ENCODE measurements around the gene IQCM. TPM values are rescaled to one million over a fixed set of nuclear protein-coding genes. Genes with fewer than 3 reads are reported as not detected.
A peak's percentile ranks its signal among the peaks of the same experiment; 100 is the strongest.

Gene IQCM
- total RNA-seq, 1 experiment from 2014 or later: not detected

DNA sequence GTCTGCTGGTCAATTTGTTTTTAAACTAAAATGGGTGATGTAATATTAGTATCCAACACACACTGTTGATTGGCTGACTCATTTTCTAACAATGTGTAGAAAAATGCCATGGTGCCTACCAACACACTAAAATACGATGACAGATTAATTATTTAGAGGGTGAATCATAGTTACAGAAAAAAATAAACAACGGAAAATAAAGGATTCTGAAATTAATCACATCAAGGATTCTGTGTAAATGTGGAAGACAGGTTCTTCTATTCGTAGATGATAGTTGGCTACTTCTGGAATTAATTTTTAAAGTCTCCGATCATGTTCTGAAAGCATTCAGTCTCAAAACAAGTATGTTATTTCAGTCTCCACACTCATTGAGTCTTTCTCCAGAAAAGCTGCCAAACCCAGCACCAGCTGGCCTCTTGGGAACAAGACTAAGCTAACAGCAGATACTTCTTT is 8.2 kb upstream of the IQCM start:
- no peaks in the 10 kb centered on the region for H3K27me3 ChIP-seq (ENCODE audit: control insufficient read depth, insufficient read depth, low read length)
- ATAC-seq (no peak), DNase-seq (ENCODE audit: low read depth, low spot score) (peak; percentile 33)
- H3K27ac ChIP-seq (ENCODE audit: low read length): no peak overlapping the region
- POLR2A ChIA-PET: no interaction called here
- no peaks in the 10 kb centered on the region for H3K9me3 ChIP-seq (ENCODE audit: control insufficient read depth, insufficient read depth, low read depth, low read length)
- TF ChIP-seq, protein P1, sequence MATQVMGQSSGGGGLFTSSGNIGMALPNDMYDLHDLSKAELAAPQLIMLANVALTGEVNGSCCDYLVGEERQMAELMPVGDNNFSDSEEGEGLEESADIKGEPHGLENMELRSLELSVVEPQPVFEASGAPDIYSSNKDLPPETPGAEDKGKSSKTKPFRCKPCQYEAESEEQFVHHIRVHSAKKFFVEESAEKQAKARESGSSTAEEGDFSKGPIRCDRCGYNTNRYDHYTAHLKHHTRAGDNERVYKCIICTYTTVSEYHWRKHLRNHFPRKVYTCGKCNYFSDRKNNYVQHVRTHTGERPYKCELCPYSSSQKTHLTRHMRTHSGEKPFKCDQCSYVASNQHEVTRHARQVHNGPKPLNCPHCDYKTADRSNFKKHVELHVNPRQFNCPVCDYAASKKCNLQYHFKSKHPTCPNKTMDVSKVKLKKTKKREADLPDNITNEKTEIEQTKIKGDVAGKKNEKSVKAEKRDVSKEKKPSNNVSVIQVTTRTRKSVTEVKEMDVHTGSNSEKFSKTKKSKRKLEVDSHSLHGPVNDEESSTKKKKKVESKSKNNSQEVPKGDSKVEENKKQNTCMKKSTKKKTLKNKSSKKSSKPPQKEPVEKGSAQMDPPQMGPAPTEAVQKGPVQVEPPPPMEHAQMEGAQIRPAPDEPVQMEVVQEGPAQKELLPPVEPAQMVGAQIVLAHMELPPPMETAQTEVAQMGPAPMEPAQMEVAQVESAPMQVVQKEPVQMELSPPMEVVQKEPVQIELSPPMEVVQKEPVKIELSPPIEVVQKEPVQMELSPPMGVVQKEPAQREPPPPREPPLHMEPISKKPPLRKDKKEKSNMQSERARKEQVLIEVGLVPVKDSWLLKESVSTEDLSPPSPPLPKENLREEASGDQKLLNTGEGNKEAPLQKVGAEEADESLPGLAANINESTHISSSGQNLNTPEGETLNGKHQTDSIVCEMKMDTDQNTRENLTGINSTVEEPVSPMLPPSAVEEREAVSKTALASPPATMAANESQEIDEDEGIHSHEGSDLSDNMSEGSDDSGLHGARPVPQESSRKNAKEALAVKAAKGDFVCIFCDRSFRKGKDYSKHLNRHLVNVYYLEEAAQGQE (IDR thresholded peaks at IDR 0.05; ENCODE audit: insufficient read depth in 1 of 2, low read depth in 2 of 2, low read length in 1 of 2): no peak
- no peak for TF ChIP-seq SIN3A (IDR thresholded peaks at IDR 0.05; ENCODE audit: borderline replicate concordance, insufficient read depth, low read depth, low read length)
- TF ChIP-seq, protein P2, sequence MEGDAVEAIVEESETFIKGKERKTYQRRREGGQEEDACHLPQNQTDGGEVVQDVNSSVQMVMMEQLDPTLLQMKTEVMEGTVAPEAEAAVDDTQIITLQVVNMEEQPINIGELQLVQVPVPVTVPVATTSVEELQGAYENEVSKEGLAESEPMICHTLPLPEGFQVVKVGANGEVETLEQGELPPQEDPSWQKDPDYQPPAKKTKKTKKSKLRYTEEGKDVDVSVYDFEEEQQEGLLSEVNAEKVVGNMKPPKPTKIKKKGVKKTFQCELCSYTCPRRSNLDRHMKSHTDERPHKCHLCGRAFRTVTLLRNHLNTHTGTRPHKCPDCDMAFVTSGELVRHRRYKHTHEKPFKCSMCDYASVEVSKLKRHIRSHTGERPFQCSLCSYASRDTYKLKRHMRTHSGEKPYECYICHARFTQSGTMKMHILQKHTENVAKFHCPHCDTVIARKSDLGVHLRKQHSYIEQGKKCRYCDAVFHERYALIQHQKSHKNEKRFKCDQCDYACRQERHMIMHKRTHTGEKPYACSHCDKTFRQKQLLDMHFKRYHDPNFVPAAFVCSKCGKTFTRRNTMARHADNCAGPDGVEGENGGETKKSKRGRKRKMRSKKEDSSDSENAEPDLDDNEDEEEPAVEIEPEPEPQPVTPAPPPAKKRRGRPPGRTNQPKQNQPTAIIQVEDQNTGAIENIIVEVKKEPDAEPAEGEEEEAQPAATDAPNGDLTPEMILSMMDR (IDR thresholded peaks at IDR 0.05): no peak
- no peak for TF ChIP-seq POLR2AphosphoS5 (IDR thresholded peaks at IDR 0.05; ENCODE audit: low read depth, low read length)
- TF ChIP-seq TCF7L2 (IDR thresholded peaks at IDR 0.05; ENCODE audit: low read depth, low read length): no peak
- intact Hi-C loops (cut with micrococcal nuclease; ENCODE audit: unreplicated experiment): no loop called here
- no peaks in the 10 kb centered on the region for H3K4me1 ChIP-seq (ENCODE audit: control insufficient read depth, insufficient read depth, low read length)
- BruUV-seq (replicated peaks): no TSS peak
- H3K36me3 ChIP-seq (ENCODE audit: control insufficient read depth, insufficient read depth, low read length): no peaks in the 10 kb centered on the region
- CTCF ChIA-PET: no interaction called here
- no peak overlapping the region for H3K4me3 ChIP-seq (ENCODE audit: low read depth in 2 of 2, low read length in 2 of 2)
- in situ Hi-C loops (cut with HindIII; ENCODE audit: low pct_unique_long_range_greater_than_20kb, low sequenced_read_pairs): no loop called here

DNA sequence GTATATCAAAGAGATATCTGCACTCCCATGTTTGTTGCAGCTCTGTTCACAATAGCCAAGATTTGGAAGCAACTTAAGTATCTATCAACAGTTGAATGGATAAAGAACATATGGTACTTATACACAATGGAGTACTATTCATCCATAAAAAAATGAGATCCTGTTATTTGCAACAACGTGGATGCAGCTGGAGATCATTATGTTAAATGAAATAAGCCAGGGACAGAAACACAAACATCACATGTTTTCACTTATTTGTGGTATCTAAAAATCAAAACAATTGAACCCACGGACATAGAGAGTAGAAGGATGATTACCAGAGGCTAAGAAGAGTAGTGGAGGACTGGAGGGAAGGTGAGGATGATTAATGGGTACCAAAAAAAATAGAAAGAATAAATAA is 14.2 kb downstream of the IQCM start:
- no TSS peak for BruUV-seq (replicated peaks)
- Histone ChIP-seq H3K27me3 (ENCODE audit: control insufficient read depth, insufficient read depth, low read length) (no peaks in the 10 kb centered on the region), H3K27ac (ENCODE audit: low read length) (no peak overlapping the region), H3K4me3 (ENCODE audit: low read depth in 2 of 2, low read length in 2 of 2) (no peak overlapping the region), H3K9me3 (ENCODE audit: control insufficient read depth, insufficient read depth, low read depth, low read length) (no peaks in the 10 kb centered on the region), H3K4me1 (ENCODE audit: control insufficient read depth, insufficient read depth, low read length) (no peaks in the 10 kb centered on the region), H3K36me3 (ENCODE audit: control insufficient read depth, insufficient read depth, low read length) (no peaks in the 10 kb centered on the region)
- intact Hi-C loops (cut with micrococcal nuclease; ENCODE audit: unreplicated experiment) (no loop called here), in situ Hi-C loops (cut with HindIII; ENCODE audit: low pct_unique_long_range_greater_than_20kb, low sequenced_read_pairs) (no loop called here)
- POLR2A ChIA-PET: no interaction called here
- DNase-seq (ENCODE audit: low read depth, low spot score): no peak
- CTCF ChIA-PET: no interaction called here
- ATAC-seq: no peak
- TF ChIP-seq, protein P1 (IDR thresholded peaks at IDR 0.05; ENCODE audit: insufficient read depth in 1 of 2, low read depth in 2 of 2, low read length in 1 of 2): no peak
- TF ChIP-seq, protein P2 (IDR thresholded peaks at IDR 0.05): no peak
- TF ChIP-seq POLR2AphosphoS5 (IDR thresholded peaks at IDR 0.05; ENCODE audit: low read depth, low read length): no peak
- no peak for TF ChIP-seq TCF7L2 (IDR thresholded peaks at IDR 0.05; ENCODE audit: low read depth, low read length)
- no peak for TF ChIP-seq SIN3A (IDR thresholded peaks at IDR 0.05; ENCODE audit: borderline replicate concordance, insufficient read depth, low read depth, low read length)
